ENCODE results near the gene KCTD8. TPM values are rescaled to one million over a fixed set of nuclear protein-coding genes. Genes with fewer than 3 reads are reported as not detected.

Gene KCTD8
- total RNA-seq, 1 experiment from 2014 or later = not detected

DNA sequence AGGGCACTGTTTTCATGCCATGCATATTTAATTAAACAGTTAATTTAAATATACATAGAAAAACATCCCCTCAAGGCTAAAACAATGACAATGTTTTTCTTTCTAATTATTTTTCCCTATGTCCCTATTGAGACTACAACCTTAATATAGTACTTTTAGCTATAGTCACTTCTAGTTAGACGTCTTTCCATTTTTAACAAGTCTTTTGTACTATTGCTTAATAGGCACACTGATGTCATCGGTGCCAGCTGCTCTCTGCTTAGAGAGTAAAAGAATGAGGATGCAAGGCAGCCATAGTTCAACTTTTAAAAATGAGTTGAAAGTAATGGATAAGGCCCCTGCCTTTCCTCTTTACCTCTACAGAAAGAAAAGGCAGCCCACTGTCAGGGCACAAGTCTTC lies 191.1 kb downstream of the KCTD8 start:
- H3K4me1 Mint-ChIP-seq (ENCODE audit: low read depth, unreplicated experiment) = no peaks in the 10 kb centered on the region
- CTCF ChIA-PET = no interaction called here
- TF ChIP-seq, protein P1, sequence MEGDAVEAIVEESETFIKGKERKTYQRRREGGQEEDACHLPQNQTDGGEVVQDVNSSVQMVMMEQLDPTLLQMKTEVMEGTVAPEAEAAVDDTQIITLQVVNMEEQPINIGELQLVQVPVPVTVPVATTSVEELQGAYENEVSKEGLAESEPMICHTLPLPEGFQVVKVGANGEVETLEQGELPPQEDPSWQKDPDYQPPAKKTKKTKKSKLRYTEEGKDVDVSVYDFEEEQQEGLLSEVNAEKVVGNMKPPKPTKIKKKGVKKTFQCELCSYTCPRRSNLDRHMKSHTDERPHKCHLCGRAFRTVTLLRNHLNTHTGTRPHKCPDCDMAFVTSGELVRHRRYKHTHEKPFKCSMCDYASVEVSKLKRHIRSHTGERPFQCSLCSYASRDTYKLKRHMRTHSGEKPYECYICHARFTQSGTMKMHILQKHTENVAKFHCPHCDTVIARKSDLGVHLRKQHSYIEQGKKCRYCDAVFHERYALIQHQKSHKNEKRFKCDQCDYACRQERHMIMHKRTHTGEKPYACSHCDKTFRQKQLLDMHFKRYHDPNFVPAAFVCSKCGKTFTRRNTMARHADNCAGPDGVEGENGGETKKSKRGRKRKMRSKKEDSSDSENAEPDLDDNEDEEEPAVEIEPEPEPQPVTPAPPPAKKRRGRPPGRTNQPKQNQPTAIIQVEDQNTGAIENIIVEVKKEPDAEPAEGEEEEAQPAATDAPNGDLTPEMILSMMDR (IDR thresholded peaks at IDR 0.05; ENCODE audit: unreplicated experiment) = no peak
- H3K9me3 Mint-ChIP-seq (ENCODE audit: low read depth, unreplicated experiment) = peaks cover 17% of the 10 kb centered on the region
- no peak overlapping the region for H3K4me3 Mint-ChIP-seq (ENCODE audit: low read depth, unreplicated experiment)
- no peaks in the 10 kb centered on the region for H3K36me3 Mint-ChIP-seq (ENCODE audit: insufficient read depth, unreplicated experiment)
- intact Hi-C loops (cut with micrococcal nuclease; ENCODE audit: unreplicated experiment) = no loop called here
- H3K27ac Mint-ChIP-seq (ENCODE audit: unreplicated experiment) = no peak overlapping the region
- no peaks in the 10 kb centered on the region for H3K27me3 Mint-ChIP-seq (ENCODE audit: unreplicated experiment)
- no TSS peak for BruUV-seq (replicated peaks)
- DNase-seq = no peak

DNA sequence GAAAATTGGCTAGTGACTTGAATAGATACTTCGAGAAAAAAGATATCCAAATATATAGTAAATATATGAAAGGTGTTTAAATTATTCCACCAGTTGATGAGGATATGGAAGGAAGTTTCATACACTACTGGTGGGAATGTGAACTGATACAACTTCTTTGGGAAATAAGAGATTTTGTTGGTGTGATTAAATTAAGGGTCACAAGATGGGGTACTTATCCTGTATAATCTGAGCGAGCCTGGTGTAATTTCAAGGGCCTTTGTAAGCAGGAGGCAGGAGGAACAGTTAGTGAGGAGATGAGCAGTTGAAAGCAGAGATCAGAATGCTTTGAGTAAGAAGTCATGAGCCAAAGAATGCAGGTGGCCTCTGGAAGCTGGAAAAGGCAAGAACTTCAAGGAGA lies 192.2 kb downstream of the KCTD8 start:
- no peak overlapping the region for H3K27ac Mint-ChIP-seq (ENCODE audit: unreplicated experiment)
- DNase-seq = no peak
- CTCF ChIA-PET = no interaction called here

DNA sequence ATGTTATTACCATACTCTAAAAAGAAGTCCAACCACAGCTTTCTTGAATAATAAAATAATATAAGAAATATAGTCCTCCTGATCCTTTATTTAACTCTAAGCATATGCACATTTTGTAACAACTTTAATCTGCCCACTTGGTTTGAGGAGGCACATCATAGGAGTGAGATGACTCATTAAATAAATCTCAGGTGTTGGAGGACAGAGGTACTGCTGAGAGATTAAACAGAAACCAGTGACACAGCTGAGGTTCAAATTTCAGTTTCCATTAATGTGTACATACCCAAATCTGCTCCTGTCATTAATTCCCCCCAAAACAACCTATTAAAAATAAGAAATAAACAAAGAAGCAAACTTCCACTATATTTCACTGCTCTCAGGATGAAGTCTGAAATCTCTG lies 211.0 kb downstream of the KCTD8 start:
- Mint-ChIP-seq H3K36me3 (ENCODE audit: insufficient read depth, unreplicated experiment) (no peaks in the 10 kb centered on the region), H3K27me3 (ENCODE audit: unreplicated experiment) (no peaks in the 10 kb centered on the region), H3K4me3 (ENCODE audit: low read depth, unreplicated experiment) (no peak overlapping the region), H3K4me1 (ENCODE audit: low read depth, unreplicated experiment) (no peaks in the 10 kb centered on the region), H3K27ac (ENCODE audit: unreplicated experiment) (no peak overlapping the region), H3K9me3 (ENCODE audit: low read depth, unreplicated experiment) (peaks cover 10% of the 10 kb centered on the region)
- TF ChIP-seq, protein P1 (IDR thresholded peaks at IDR 0.05; ENCODE audit: unreplicated experiment) = no peak
- no TSS peak for BruUV-seq (replicated peaks)
- CTCF ChIA-PET = no interaction called here
- intact Hi-C loops (cut with micrococcal nuclease; ENCODE audit: unreplicated experiment) = no loop called here
- no peak for DNase-seq

More for the DNA sequence above, 192.2 kb downstream of the KCTD8 start:
- TF ChIP-seq, protein P1 (IDR thresholded peaks at IDR 0.05; ENCODE audit: unreplicated experiment) = no peak
- H3K27me3 Mint-ChIP-seq (ENCODE audit: unreplicated experiment) = no peaks in the 10 kb centered on the region
- intact Hi-C loops (cut with micrococcal nuclease; ENCODE audit: unreplicated experiment) = no loop called here
- H3K4me1 Mint-ChIP-seq (ENCODE audit: low read depth, unreplicated experiment) = no peaks in the 10 kb centered on the region
- BruUV-seq (replicated peaks) = no TSS peak
- no peak overlapping the region for H3K4me3 Mint-ChIP-seq (ENCODE audit: low read depth, unreplicated experiment)
- H3K9me3 Mint-ChIP-seq (ENCODE audit: low read depth, unreplicated experiment) = peaks cover 14% of the 10 kb centered on the region
- H3K36me3 Mint-ChIP-seq (ENCODE audit: insufficient read depth, unreplicated experiment) = no peaks in the 10 kb centered on the region

DNA sequence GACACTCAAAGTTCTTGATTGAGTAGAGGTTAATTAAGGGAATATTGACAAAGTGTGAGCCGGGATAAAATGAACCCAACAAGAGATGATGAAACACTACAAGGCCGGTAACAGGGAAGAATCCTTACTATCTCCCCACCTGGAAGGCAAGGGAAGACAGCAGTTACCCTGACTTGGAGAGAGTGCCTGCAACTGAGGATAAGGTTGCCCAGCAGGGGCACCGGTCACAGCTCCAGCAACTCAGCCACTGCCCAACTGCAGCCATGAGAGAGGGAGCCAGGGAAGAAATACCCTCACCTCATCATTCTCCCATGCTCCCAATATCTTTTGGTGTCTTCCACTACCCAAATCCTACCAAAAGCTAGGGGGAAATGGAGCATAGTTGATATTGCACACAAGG lies 212.7 kb downstream of the KCTD8 start:
- H3K4me3 Mint-ChIP-seq (ENCODE audit: low read depth, unreplicated experiment) = no peak overlapping the region
- CTCF ChIA-PET = no interaction called here
- BruUV-seq (replicated peaks) = no TSS peak
- no peak overlapping the region for H3K27ac Mint-ChIP-seq (ENCODE audit: unreplicated experiment)
- no peaks in the 10 kb centered on the region for H3K4me1 Mint-ChIP-seq (ENCODE audit: low read depth, unreplicated experiment)
- H3K36me3 Mint-ChIP-seq (ENCODE audit: insufficient read depth, unreplicated experiment) = no peaks in the 10 kb centered on the region
- no peak for DNase-seq
- intact Hi-C loops (cut with micrococcal nuclease; ENCODE audit: unreplicated experiment) = no loop called here
- TF ChIP-seq, protein P1 (IDR thresholded peaks at IDR 0.05; ENCODE audit: unreplicated experiment) = no peak
- peaks cover 12% of the 10 kb centered on the region for H3K9me3 Mint-ChIP-seq (ENCODE audit: low read depth, unreplicated experiment)
- no peaks in the 10 kb centered on the region for H3K27me3 Mint-ChIP-seq (ENCODE audit: unreplicated experiment)

All from Calu3 (cell line).